PFSK-1 (cell line): Measurements from ENCODE around the gene AGO4.

Source experiments
- FOXP2 ChIP-seq: optimal IDR thresholded peaks from 2 replicates; pipeline ENCODE3; 2011; ENCODE audit warnings: borderline replicate concordance, control low read depth, inconsistent platforms; ENCODE audit not compliant: insufficient read depth; ENCODE audit errors: extremely low read length, extremely low read depth
- POLR2AphosphoS5 ChIP-seq: IDR thresholded peaks from 2 replicates; pipeline ENCODE4 v1.6.1; 2012; ENCODE audit warnings: low read depth, mild to moderate bottlenecking, control low read depth, low read length, moderate library complexity
- SIN3A ChIP-seq: IDR thresholded peaks from 2 replicates; pipeline ENCODE4 v1.6.1; 2012; ENCODE audit warnings: mild to moderate bottlenecking, low read length, moderate library complexity, borderline replicate concordance; ENCODE audit not compliant: insufficient read depth
- TAF1 ChIP-seq: IDR thresholded peaks from 2 replicates; pipeline ENCODE4 v1.6.1; 2012; ENCODE audit warnings: low read length, control low read depth, borderline replicate concordance; ENCODE audit not compliant: insufficient read depth
- TF ChIP-seq, protein P1 (sequence below), 2 experiments: IDR thresholded peaks; 2 replicates each; pipeline versions ENCODE4 v1.6.1 to v1.8.0; 2011 to 2012; ENCODE audit warnings: low read depth in 2 of 2, low read length in 2 of 2, control low read depth in 1 of 2, inconsistent platforms in 1 of 2, mild to moderate bottlenecking in 1 of 2, moderate library complexity in 1 of 2; ENCODE audit not compliant: insufficient read depth in 1 of 2

GRCh38 chr1:35809114-35810095 lies 1.6 kb downstream of the AGO4 start:
- TF ChIP-seq POLR2AphosphoS5, result no peak
- no peak for TF ChIP-seq TAF1
- no peak for TF ChIP-seq FOXP2
- TF ChIP-seq, protein P1, sequence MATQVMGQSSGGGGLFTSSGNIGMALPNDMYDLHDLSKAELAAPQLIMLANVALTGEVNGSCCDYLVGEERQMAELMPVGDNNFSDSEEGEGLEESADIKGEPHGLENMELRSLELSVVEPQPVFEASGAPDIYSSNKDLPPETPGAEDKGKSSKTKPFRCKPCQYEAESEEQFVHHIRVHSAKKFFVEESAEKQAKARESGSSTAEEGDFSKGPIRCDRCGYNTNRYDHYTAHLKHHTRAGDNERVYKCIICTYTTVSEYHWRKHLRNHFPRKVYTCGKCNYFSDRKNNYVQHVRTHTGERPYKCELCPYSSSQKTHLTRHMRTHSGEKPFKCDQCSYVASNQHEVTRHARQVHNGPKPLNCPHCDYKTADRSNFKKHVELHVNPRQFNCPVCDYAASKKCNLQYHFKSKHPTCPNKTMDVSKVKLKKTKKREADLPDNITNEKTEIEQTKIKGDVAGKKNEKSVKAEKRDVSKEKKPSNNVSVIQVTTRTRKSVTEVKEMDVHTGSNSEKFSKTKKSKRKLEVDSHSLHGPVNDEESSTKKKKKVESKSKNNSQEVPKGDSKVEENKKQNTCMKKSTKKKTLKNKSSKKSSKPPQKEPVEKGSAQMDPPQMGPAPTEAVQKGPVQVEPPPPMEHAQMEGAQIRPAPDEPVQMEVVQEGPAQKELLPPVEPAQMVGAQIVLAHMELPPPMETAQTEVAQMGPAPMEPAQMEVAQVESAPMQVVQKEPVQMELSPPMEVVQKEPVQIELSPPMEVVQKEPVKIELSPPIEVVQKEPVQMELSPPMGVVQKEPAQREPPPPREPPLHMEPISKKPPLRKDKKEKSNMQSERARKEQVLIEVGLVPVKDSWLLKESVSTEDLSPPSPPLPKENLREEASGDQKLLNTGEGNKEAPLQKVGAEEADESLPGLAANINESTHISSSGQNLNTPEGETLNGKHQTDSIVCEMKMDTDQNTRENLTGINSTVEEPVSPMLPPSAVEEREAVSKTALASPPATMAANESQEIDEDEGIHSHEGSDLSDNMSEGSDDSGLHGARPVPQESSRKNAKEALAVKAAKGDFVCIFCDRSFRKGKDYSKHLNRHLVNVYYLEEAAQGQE (IDR thresholded peaks at IDR 0.05; ENCODE audit: insufficient read depth in 1 of 2, low read depth in 2 of 2, low read length in 2 of 2), result no peak
- TF ChIP-seq SIN3A, result no peak
